Measurements from ENCODE around the gene GRK4.

GRK4 gene

DNA sequence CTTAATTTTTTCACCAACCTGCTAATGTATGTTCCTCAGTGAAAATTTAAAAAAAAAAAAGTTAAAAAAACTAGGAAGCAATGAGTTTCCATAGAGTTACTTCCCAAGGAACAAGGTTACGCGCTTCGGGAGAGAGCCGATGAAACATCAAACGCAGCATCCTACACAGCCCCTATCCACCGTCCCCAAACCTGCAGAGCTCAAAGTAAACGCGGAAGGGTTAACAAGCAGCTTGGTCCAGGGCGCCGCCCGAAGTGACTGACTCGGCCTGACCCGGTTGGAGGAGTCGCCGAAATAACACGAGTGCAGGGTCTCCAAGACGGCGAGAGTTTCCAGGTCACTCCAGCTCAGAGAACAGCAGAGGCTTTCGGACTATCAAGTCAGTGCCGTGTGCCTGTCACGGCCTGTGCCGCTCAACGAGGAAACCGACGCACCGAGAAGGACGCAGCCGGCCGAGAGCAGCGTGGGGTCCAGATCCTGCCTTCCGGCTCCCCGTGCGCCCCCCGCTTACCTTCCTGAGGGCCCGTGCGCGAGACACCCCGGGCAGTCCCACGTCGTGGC, 677 bp upstream of the GRK4 start:
- no peak for TF ChIP-seq CEBPB (IDR thresholded peaks at IDR 0.05)
- TF ChIP-seq, protein P1, sequence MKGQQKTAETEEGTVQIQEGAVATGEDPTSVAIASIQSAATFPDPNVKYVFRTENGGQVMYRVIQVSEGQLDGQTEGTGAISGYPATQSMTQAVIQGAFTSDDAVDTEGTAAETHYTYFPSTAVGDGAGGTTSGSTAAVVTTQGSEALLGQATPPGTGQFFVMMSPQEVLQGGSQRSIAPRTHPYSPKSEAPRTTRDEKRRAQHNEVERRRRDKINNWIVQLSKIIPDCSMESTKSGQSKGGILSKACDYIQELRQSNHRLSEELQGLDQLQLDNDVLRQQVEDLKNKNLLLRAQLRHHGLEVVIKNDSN (IDR thresholded peaks at IDR 0.05): no peak
- TF ChIP-seq, protein P2, sequence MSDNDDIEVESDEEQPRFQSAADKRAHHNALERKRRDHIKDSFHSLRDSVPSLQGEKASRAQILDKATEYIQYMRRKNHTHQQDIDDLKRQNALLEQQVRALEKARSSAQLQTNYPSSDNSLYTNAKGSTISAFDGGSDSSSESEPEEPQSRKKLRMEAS (IDR thresholded peaks at IDR 0.05): no peak
- TF ChIP-seq YY1 (IDR thresholded peaks at IDR 0.05; ENCODE audit: low read depth): no peak
- TF ChIP-seq ZBTB7A (IDR thresholded peaks at IDR 0.05; ENCODE audit: low read depth): no peak; the same call in 1 of the 2 replicates
- TF ChIP-seq RAD21 (IDR thresholded peaks at IDR 0.05; ENCODE audit: low read depth): no peak
- TF ChIP-seq FOXM1 (IDR thresholded peaks at IDR 0.05; ENCODE audit: borderline replicate concordance, low read depth): no peak
- TF ChIP-seq NFIC (IDR thresholded peaks at IDR 0.05): no peak
- TF ChIP-seq TAF1 (IDR thresholded peaks at IDR 0.05; ENCODE audit: low read depth): no peak
- no peak for TF ChIP-seq CREB1 (IDR thresholded peaks at IDR 0.05; ENCODE audit: low read depth)
- no peak for TF ChIP-seq EGR1 (IDR thresholded peaks at IDR 0.05)
- no peak for TF ChIP-seq TCF12 (IDR thresholded peaks at IDR 0.05; ENCODE audit: low read depth)

DNA sequence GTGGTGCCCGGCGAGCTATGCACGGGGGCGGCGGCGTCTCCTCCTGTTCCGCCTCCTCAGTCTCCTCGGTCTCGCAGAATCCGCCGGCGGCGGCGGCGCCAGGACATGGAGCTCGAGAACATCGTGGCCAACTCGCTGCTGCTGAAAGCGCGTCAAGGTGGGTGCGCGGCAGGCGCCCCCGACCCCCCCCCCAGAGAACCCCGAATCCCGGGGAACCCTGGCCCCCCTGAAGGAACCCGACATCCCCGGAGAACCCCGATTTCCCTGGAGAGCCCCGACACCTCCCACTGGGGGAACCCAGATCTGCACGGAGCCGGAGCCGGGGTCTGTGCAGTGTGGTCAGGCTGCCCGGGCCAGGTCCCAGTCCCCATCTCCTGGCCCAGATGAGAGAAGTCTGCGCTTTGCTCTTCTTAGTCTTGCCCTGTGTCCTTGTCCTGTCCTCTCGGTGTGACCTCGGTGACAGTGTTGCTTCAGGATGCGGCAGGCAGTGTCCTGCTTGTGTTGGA, 648 bp downstream of the GRK4 start:
- TF ChIP-seq, protein P2 (IDR thresholded peaks at IDR 0.05): no peak
- TF ChIP-seq TAF1 (IDR thresholded peaks at IDR 0.05; ENCODE audit: low read depth) (peak; percentile 30; the same call in 1 of the 2 replicates), EGR1 (IDR thresholded peaks at IDR 0.05) (0 out of 2 replicates have a peak, but pooled peaks have one; percentile 46), RAD21 (IDR thresholded peaks at IDR 0.05; ENCODE audit: low read depth) (no peak)
- TF ChIP-seq, protein P3, sequence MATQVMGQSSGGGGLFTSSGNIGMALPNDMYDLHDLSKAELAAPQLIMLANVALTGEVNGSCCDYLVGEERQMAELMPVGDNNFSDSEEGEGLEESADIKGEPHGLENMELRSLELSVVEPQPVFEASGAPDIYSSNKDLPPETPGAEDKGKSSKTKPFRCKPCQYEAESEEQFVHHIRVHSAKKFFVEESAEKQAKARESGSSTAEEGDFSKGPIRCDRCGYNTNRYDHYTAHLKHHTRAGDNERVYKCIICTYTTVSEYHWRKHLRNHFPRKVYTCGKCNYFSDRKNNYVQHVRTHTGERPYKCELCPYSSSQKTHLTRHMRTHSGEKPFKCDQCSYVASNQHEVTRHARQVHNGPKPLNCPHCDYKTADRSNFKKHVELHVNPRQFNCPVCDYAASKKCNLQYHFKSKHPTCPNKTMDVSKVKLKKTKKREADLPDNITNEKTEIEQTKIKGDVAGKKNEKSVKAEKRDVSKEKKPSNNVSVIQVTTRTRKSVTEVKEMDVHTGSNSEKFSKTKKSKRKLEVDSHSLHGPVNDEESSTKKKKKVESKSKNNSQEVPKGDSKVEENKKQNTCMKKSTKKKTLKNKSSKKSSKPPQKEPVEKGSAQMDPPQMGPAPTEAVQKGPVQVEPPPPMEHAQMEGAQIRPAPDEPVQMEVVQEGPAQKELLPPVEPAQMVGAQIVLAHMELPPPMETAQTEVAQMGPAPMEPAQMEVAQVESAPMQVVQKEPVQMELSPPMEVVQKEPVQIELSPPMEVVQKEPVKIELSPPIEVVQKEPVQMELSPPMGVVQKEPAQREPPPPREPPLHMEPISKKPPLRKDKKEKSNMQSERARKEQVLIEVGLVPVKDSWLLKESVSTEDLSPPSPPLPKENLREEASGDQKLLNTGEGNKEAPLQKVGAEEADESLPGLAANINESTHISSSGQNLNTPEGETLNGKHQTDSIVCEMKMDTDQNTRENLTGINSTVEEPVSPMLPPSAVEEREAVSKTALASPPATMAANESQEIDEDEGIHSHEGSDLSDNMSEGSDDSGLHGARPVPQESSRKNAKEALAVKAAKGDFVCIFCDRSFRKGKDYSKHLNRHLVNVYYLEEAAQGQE (IDR thresholded peaks at IDR 0.05; ENCODE audit: low read depth): no peak

DNA sequence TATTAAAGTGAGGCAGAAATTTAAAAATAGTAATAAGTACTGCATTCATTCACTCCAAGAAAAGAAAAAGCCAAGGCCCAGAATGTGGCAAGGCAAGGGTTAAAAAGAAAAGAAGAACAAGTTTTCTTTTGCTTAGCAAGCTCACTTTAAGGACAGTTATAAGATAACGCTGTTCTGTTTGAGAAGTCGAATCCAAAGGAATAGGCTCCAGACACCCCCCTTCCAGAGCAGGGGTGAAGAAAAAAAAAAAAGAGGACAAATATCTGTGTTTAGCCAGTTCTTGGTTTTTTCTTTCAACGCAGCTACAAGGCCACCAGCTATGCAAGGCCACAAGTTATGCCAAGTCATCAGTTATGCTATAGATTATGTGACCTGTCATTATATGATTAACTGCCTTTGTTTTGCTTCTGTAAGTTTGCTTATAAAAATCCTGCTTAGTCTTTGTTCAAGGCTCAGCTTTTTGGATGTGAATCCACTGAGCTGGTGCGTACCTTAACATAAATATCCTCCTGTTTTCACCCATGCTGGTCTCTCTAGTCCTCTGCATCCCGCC, 1.4 kb downstream of the GRK4 start:
- no peak for TF ChIP-seq EGR1 (IDR thresholded peaks at IDR 0.05)
- no peak for TF ChIP-seq ZBTB7A (IDR thresholded peaks at IDR 0.05; ENCODE audit: low read depth)
- TF ChIP-seq TCF12 (IDR thresholded peaks at IDR 0.05; ENCODE audit: low read depth): no peak
- no peak for TF ChIP-seq CREB1 (IDR thresholded peaks at IDR 0.05; ENCODE audit: low read depth)
- TF ChIP-seq, protein P1 (IDR thresholded peaks at IDR 0.05): no peak
- no peak for TF ChIP-seq EP300 (IDR thresholded peaks at IDR 0.05; ENCODE audit: borderline replicate concordance)
- TF ChIP-seq CEBPB (IDR thresholded peaks at IDR 0.05): no peak
- TF ChIP-seq RAD21 (IDR thresholded peaks at IDR 0.05; ENCODE audit: low read depth): no peak
- TF ChIP-seq, protein P3 (IDR thresholded peaks at IDR 0.05; ENCODE audit: low read depth): no peak
- TF ChIP-seq TEAD4 (IDR thresholded peaks at IDR 0.05): no peak
- no peak for TF ChIP-seq NFIC (IDR thresholded peaks at IDR 0.05)
- TF ChIP-seq TAF1 (IDR thresholded peaks at IDR 0.05; ENCODE audit: low read depth): no peak
- TF ChIP-seq, protein P2 (IDR thresholded peaks at IDR 0.05): no peak
- TF ChIP-seq YY1 (IDR thresholded peaks at IDR 0.05; ENCODE audit: low read depth): no peak
- TF ChIP-seq FOXM1 (IDR thresholded peaks at IDR 0.05; ENCODE audit: borderline replicate concordance, low read depth): no peak

DNA sequence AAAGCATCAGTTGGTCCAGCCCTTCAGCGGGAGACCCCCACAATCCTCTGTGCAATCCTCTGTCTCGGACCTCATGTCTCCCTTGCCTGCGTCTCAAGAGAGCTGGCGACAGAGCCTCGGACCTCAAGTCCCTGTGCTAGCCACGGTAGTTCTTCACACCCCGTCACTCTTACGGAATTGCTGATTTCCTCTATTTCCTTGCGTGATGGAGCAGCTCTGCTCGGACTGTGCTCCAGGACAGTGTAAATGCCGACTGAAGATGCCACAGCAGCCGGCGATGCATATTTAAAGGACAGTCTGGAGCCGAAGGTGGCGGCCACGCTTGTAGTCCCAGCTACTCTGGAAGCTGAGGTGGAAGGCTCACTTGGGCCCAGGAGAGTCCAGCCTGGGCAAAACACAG, 1.9 kb downstream of the GRK4 start:
- TF ChIP-seq EGR1 (IDR thresholded peaks at IDR 0.05) (no peak), TEAD4 (IDR thresholded peaks at IDR 0.05) (no peak), EP300 (IDR thresholded peaks at IDR 0.05; ENCODE audit: borderline replicate concordance) (no peak), YY1 (IDR thresholded peaks at IDR 0.05; ENCODE audit: low read depth) (no peak), TAF1 (IDR thresholded peaks at IDR 0.05; ENCODE audit: low read depth) (no peak)

DNA sequence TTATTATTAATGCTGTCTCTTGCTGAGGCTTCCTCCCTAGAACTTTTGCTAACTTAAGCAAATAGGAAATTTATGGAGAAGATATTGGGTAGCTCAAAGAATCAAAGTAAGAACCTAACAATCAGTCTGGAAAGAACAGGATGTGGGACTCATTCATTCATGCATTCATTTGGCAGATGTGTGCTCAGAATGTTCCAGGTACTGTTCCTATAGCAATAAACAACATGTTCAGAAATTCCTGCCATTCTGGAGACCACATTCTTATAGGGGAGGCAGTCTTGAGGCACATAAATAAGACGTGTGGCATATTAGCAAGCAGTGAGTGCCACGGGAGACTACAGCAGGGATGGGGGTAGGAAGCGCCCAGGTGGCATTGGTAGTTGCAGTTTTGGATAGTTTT, 5.0 kb downstream of the GRK4 start:
- TF ChIP-seq TCF12 (IDR thresholded peaks at IDR 0.05; ENCODE audit: low read depth) (no peak), CREB1 (IDR thresholded peaks at IDR 0.05; ENCODE audit: low read depth) (no peak), FOXM1 (IDR thresholded peaks at IDR 0.05; ENCODE audit: borderline replicate concordance, low read depth) (no peak), YY1 (IDR thresholded peaks at IDR 0.05; ENCODE audit: low read depth) (no peak), EGR1 (IDR thresholded peaks at IDR 0.05) (no peak), EP300 (IDR thresholded peaks at IDR 0.05; ENCODE audit: borderline replicate concordance) (no peak), CEBPB (IDR thresholded peaks at IDR 0.05) (no peak), ZBTB7A (IDR thresholded peaks at IDR 0.05; ENCODE audit: low read depth) (no peak), TEAD4 (IDR thresholded peaks at IDR 0.05) (no peak)
- TF ChIP-seq, protein P3 (IDR thresholded peaks at IDR 0.05; ENCODE audit: low read depth): no peak
- TF ChIP-seq, protein P1 (IDR thresholded peaks at IDR 0.05): no peak

Measured in Ishikawa (cell line).